BE2C (cell line): ENCODE data around the gene JMJD6.
"Not testable (repeated sequence)": the region's sequence is repeated elsewhere in the genome, so short reads cannot be mapped to it uniquely, and the experiment has no call there.

Experiments used
- DNase-seq: peaks from one replicate; pipeline ENCODE4 v3.0.0-alpha.2; 2020
- H3K27me3 ChIP-seq: fragments of 250-450 bp; sonication (Bioruptor Pico); 2 replicates; pipeline ENCODE4 v1.5.1; 2020; ENCODE audit warnings: mild to moderate bottlenecking
- H3K36me3 ChIP-seq: fragments of 250-450 bp; sonication (Bioruptor Pico); 2 replicates; pipeline ENCODE4 v1.5.1; 2020; ENCODE audit warnings: mild to moderate bottlenecking
- H3K4me1 ChIP-seq: fragments of 250-450 bp; sonication (Bioruptor Pico); 2 replicates; pipeline ENCODE4 v1.5.1; 2020
- H3K4me3 ChIP-seq: 2 replicates; pipeline ENCODE4 v1.5.1; 2011; ENCODE audit warnings: low read depth, low read length
- H3K9me3 ChIP-seq: fragments of 250-450 bp; sonication (Bioruptor Pico); 2 replicates; pipeline ENCODE4 v1.5.1; 2020
- TF ChIP-seq, protein P1 (sequence below): IDR thresholded peaks from 2 replicates; pipeline ENCODE4 v1.5.1; 2012; ENCODE audit warnings: mild to moderate bottlenecking, low read depth, low read length

The JMJD6 gene

DNA sequence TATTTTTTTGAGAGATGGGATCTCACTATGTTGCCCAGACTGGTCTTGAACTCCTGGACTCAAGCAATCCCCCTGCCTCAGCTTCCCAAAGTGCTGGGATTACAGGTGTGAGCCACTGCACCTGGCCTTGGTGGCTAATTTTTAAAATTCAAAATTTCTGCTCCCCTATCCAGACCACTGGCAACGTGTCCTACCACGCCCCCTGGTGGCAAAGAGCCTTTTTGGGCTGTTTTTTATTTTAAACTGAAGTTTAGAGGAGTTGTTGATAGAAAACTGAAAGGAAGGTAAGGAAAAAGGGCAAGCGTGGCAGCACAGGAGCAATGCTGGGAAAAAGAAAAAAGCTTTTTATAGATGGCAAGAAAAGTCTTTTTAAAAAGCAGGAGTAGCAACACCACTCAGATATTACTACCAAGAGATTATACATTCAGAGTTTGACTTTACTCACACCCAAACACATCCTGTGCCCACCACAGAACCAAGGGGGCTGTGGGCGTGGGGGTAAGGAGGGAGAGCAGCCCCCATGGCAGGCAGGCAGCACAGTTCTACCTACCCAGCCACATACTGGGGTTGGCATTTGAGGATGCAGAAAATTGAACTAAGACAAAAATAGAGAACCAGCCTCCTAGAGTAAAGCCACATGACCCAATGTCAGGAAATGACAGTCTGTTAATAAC lies 11.4 kb downstream of the JMJD6 start:
- H3K36me3 ChIP-seq: peaks cover 53% of the 10 kb centered on the region
- H3K4me1 ChIP-seq: peaks cover 11% of the 10 kb centered on the region
- H3K27me3 ChIP-seq: no peaks in the 10 kb centered on the region
- no peak overlapping the region for H3K4me3 ChIP-seq
- TF ChIP-seq, protein P1, sequence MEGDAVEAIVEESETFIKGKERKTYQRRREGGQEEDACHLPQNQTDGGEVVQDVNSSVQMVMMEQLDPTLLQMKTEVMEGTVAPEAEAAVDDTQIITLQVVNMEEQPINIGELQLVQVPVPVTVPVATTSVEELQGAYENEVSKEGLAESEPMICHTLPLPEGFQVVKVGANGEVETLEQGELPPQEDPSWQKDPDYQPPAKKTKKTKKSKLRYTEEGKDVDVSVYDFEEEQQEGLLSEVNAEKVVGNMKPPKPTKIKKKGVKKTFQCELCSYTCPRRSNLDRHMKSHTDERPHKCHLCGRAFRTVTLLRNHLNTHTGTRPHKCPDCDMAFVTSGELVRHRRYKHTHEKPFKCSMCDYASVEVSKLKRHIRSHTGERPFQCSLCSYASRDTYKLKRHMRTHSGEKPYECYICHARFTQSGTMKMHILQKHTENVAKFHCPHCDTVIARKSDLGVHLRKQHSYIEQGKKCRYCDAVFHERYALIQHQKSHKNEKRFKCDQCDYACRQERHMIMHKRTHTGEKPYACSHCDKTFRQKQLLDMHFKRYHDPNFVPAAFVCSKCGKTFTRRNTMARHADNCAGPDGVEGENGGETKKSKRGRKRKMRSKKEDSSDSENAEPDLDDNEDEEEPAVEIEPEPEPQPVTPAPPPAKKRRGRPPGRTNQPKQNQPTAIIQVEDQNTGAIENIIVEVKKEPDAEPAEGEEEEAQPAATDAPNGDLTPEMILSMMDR: peak; percentile 88
- DNase-seq: peak; percentile 80
- H3K9me3 ChIP-seq: no peaks in the 10 kb centered on the region

DNA sequence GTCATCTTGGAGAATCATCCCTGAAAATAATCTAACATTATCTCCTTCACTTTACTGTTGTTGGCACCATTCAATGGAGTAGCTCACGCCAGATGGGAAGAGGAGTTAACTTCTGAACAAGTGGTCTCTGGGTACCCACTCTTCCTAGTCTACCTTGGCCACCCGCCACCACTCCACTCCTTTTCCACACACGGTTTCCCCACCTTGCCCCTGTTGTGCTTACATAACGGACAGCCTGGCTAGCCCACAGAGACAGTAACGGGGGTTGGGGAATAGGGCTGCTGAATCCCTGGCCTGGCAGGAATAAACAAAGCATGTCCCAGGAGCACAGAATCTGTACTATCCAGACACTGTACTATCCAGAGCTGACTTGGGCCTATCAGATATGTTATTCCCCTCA lies 12.1 kb downstream of the JMJD6 start:
- TF ChIP-seq, protein P1: no peak
- no peaks in the 10 kb centered on the region for H3K9me3 ChIP-seq
- H3K4me1 ChIP-seq: peaks cover 11% of the 10 kb centered on the region
- no peak overlapping the region for H3K4me3 ChIP-seq
- no peaks in the 10 kb centered on the region for H3K27me3 ChIP-seq
- DNase-seq: no peak
- H3K36me3 ChIP-seq: peaks cover 50% of the 10 kb centered on the region

DNA sequence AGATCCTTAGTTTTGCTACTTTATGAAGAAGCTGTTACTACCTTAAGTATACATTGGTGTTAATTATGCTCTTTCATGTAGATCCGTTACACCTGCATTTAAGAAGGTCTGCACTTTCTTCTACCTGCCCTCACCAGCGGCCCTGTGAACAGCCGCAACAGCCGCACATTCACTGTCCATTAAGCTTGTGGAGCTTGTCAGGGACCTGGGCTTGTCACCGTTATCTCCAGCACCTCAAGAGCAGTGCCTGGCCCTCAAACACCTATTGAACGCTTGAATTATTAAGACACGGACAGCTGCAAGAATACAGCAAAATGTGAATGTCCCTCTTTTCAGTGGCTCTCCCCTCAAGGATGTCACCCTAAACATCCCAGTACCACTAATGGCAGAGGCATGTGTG lies 12.6 kb downstream of the JMJD6 start:
- Histone ChIP-seq H3K36me3 (peaks cover 45% of the 10 kb centered on the region), H3K27me3 (no peaks in the 10 kb centered on the region), H3K4me3 (no peak overlapping the region), H3K9me3 (no peaks in the 10 kb centered on the region), H3K4me1 (peaks cover 13% of the 10 kb centered on the region)
- TF ChIP-seq, protein P1: no peak
- DNase-seq: no peak

DNA sequence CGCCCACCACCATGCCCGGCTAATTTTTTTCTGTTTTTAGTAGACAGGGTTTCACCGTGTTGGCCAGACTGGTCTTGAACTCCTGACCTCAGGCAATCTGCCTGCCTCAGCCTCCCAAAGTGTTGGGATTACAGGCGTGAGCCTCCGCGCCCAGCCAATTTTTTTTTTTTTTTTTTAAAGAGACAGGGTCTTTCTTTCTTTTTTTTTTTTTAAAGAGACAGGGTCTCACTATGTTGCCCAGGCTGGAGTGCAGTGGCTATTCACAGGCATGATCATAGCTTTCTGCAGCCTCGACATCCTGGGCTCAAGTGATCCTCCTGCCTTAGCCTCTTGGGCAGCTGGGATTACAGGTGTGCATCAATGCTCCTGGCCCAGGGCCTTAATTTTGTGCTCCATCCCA lies 14.1 kb downstream of the JMJD6 start:
- H3K27me3 ChIP-seq, H3K4me3 ChIP-seq, DNase-seq, H3K9me3 ChIP-seq: not testable (repeated sequence)
- peaks cover 40% of the 10 kb centered on the region for H3K36me3 ChIP-seq
- peaks cover 24% of the 10 kb centered on the region for H3K4me1 ChIP-seq

DNA sequence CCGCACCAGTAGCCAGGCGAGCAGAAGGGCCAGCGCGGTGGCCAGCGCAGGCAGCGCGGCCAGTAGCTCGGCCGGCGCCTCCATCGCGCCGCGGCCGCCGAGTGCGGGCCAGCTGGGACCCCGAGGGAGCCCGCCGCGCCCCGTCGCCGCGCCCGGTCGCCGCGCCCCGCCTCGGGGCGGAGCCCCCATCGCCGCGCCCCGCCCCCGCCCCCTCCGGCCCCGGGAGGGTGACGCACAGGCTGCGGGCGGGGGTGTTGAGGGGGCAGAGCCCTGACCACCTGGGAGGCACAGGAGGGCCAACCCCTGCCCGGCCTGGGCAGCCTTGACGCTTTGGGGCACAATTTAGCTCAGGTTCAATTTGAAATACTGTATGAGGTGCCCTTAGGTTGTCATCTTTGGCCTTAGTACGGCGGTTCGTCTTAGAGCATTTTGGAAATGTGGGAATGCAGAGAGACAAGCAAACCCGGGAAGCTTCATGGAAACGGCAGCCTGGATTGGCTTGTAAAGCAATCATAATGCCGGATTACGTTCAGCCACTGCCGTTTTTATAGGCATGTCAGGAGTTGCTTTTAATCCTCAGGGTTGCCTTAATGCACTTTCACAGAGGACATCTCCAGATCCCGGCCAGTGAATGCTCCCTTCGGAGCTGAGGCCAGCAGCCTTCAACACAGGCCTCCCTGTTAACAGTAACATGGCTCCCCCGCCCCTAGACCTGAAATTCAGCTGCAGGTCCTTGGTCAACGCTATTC lies 15.4 kb downstream of the JMJD6 start, which contains the start of gene MXRA7:
Gene MXRA7 (minus strand): TSS at position 103 of the 749 bp plus-strand sequence. CDS start 19 bp downstream, at position 84.
- Histone ChIP-seq H3K36me3 (peaks cover 30% of the 10 kb centered on the region), H3K4me1 (peaks cover 20% of the 10 kb centered on the region)
- DNase-seq: peak; percentile 86

DNA sequence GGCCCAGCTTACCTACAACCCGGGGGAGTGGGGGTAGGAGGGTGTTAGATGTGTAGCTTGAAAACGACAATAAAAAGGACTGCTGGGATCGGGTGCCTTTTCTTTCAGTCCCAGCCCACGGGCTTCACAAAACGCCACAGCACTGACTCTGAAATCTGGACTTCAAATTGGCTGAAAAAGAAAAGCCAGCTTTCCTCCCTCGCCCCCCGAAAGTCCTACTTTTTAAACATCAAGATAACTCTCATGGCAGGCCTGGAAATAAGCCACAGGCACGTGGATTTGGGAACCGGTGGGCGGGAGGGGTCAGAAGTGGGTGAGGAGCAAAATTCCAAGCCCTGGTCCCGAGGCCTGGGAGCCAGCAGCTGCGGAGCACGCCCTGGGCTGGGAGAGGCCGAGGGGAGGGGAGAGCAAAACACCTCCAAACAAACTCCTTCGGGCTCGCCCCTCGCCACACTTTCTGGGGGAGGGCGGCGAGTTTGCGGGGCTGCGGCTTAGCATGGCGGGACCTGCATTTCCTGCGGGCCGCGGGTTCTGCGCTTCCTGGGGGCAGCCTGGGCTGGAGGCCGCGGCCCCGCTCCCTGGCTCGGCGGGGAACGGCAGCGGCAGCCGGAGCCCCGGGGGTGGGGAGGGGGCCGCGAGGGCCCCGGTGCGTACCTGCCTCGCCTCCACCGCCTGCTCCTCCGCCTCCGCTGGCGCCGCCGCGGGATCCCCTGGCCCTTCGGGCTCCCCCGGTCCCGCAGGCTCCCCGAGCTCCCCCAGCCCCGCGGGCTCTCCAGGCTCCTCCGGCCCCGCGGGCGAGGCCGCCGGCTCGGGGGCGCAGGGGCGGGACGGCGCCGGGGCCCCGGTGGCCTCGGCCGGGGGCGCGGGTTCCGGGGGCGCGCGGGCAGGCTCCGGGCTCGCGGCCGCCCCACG lies 16.2 kb downstream of the JMJD6 start:
- not testable (repeated sequence) for DNase-seq, H3K27me3 ChIP-seq, H3K9me3 ChIP-seq
- Histone ChIP-seq H3K36me3 (peaks cover 22% of the 10 kb centered on the region), H3K4me3 (peak overlapping the region; percentile 95), H3K4me1 (peaks cover 20% of the 10 kb centered on the region)

More for the DNA sequence above, 15.4 kb downstream of the JMJD6 start, which contains the start of gene MXRA7:
- no peaks in the 10 kb centered on the region for H3K9me3 ChIP-seq
- TF ChIP-seq, protein P1: no peak
- H3K27me3 ChIP-seq: no peaks in the 10 kb centered on the region
- peak within 1 kb of the TSS; percentile 95 for H3K4me3 ChIP-seq
